ENCODE measurements around the gene SDR42E1.

- no peak for TF ChIP-seq POLR2AphosphoS5 (IDR thresholded peaks at IDR 0.05; ENCODE audit: low read depth, low read length)
- TF ChIP-seq POLR2A (IDR thresholded peaks at IDR 0.05; ENCODE audit: low read depth, low read length), result no peak
- no peak for TF ChIP-seq TAF1 (IDR thresholded peaks at IDR 0.05; ENCODE audit: borderline replicate concordance, low read depth, low read length)
These were observed 8.3 kb upstream of the SDR42E1 start for GRCh38 chr16:82019535-82019934.

Measured in GM12892 (cell line).